HG02938 (cell line): ENCODE measurements around the gene GALNT17.
"Not testable (repeated sequence)": the region's sequence is repeated elsewhere in the genome, so short reads cannot be mapped to it uniquely, and the experiment has no call there.

Experiments used
- ATAC-seq: cut with Tn5 transposase; IDR thresholded peaks from one replicate; pipeline ENCODE4 v1.9.1; 2021; ENCODE audit warnings: mild to moderate bottlenecking, moderate library complexity; ENCODE audit not compliant: unreplicated experiment

The GALNT17 gene

GRCh38 chr7:71604818-71605414, 473.0 kb downstream of the GALNT17 start:
- no peak for ATAC-seq

GRCh38 chr7:71611986-71612385, 480.0 kb downstream of the GALNT17 start:
- no peak for ATAC-seq

- no peak for ATAC-seq
These were observed 481.0 kb downstream of the GALNT17 start for GRCh38 chr7:71612911-71613310.

GRCh38 chr7:71613313-71613712, 481.4 kb downstream of the GALNT17 start:
- no peak for ATAC-seq

DNA sequence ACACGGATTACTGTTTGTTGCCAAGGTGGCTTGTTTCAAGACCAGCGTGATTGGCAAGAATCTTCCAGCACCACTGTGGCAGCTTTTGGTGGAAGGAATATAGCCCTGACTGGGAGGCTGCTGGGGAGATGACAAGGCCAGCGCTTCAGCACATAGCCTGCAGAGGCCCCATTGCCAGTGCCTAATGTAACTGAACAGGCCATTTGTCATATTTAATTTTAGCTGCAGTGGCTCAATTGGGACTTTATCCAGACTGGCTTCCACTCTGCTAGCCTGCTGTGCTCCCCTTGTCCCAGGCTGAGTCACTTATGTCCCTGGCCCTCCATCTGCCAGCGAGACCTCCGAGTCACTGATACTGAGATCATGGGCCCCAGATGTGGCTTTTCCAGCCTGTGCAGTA, 483.1 kb downstream of the GALNT17 start:
- no peak for ATAC-seq

GRCh38 chr7:71616217-71616616, 484.3 kb downstream of the GALNT17 start:
- ATAC-seq, result no peak

DNA sequence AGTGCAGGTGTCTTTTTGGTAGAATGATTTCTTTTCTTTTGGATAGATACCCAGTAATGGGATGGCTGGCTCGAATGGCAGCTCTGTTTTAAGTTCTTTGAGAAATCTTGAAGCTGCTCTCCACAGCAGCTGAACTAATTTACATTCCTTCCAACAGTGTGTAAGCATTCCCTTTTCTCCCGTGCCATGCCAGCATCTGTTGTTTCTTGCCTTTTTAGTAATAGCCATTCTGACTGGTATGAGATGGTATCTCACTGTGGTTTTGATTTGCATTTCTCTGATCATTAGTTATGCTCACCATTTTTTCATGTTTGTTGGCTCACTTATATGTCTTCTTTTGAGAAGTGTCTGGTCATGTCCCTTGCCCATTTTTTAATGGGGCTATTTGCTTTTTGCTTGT, 486.3 kb downstream of the GALNT17 start:
- no peak for ATAC-seq

DNA sequence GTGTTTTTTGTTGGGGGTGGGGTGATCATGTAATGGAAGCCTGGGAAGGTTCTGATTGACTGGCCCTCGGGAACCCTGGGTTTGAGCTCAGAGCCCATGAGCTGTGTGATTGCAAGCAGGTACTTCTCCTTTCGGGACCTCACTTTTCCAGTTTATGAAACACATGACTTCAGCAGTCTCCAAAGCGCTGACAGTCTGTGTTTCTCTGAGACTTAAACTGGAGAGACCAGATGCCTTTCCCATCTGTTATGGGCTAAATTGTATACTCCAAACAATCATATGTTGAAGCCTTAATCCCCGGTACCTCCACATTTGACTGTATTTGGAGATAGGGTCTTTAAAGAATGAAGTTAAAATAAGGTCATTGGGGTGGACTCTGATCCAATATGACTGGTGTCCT, 493.6 kb downstream of the GALNT17 start:
- no peak for ATAC-seq

GRCh38 chr7:71626206-71626605, 494.3 kb downstream of the GALNT17 start:
- ATAC-seq, result no peak

DNA sequence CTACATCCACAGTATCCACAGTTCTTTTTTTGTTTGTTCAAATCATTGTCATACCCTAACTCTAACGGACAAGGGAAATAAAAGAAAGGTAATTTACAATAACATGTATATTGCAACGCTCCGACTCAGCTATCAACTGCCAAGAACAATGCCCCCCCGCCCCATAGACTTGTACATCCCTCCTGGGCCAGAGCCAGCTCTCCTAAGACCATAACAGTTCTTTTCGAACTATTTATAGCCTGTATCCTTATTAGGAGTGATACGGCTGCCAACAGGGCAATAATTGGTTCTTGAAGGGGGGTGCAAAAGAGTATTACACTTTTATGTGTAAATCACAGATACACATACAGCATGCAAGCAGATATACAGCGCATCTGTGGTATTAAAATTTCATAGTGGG, 495.7 kb downstream of the GALNT17 start:
- no peak for ATAC-seq

- ATAC-seq, result no peak
These were observed 498.6 kb downstream of the GALNT17 start for GRCh38 chr7:71630516-71630915.

GRCh38 chr7:71633551-71634008, 501.6 kb downstream of the GALNT17 start:
- ATAC-seq, result no peak

- not testable (repeated sequence) for ATAC-seq
These were observed 503.9 kb downstream of the GALNT17 start for GRCh38 chr7:71635849-71636248.

- no peak for ATAC-seq
These were observed 504.4 kb downstream of the GALNT17 start for GRCh38 chr7:71636329-71636728.

DNA sequence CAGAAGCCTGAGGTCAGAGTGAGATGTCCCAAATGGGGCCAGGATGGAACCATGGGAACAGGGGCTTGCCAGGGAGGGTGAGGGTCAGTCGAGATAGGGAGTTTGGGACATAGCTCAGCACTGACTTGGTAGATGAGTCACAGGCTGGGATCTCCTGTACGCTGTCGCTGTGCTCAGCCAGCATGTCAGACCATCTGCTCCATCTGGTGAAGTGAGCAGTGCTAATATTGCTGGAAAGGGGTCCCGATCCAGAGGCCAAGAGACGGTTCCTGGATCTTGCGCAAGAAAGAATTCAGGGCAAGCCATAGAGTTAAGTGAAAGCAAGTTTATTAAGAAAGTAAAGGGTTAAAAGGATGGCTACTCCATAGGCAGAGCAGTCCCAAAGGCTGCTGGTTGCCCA, 505.6 kb downstream of the GALNT17 start:
- no peak for ATAC-seq

DNA sequence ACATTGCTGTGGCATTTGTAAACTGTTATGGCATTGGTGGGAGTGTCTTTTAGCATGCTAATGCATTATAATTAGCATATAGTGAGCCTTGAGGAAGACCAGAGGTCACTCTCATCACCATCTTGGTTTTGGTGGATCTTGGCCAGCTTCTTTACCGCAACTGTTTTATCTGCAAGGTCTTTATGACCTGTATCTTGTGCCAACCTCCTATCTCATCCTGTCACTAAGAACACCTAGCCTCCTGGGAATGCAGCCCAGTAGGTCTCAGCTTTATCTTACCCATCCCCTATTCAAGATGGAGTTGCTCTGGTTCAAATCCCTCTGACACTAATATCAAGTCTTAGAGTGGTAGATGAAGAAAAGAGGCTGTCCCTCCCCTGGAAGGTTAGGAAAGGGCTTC, 506.2 kb downstream of the GALNT17 start:
- ATAC-seq, result no peak

DNA sequence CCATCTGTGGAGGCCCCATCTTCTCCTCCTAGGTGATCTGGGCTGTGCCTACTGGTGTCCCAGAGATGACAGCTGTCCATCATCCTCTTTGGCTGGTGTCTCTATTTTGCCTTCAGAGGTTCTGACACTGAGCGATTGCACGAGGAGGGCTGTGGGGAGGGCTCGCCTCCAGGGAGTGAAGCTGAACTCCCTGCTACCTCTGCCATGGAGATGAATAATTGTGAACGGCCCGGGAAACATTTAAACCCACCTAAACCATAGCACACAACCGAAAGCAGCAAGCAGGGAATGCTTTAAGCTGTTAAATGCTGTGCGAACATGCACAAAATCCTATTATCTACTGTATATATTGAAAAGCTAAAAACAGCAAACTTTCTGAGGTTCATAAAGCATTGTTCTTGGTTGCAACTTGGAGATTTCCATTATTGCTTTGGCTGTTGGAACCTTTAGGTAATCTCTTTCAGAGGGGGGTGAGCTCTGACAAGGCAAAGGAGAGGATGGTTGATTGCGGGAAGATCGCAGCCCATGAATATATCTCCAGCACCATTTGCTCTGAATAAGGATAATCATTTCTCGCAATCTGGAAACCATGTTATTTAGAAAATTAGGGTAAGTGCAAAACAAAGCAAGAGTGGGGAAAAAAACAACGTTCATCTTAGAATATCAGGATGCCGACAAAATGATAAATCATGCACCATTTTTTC, 507.6 kb downstream of the GALNT17 start:
- no peak for ATAC-seq

GRCh38 chr7:71643031-71643430, 511.1 kb downstream of the GALNT17 start:
- ATAC-seq, result not testable (repeated sequence)

DNA sequence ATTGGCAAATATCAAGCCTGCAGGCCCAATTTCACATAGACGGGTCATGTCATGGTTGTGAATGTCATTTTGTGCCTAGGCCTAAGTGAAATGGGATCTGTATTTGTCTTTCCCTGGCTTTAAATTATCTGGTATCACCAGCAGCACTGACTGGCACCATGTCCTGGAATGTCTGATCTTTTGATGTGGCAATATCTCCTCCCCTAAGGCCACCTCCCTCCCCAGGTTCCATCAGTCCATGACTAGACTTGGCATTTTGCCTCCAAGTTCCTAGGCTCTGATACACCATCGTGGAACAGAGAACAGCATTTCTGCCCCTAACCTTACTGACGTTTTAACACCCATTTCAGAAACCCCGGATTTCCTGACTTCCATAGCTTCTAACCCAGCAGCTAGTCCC, 513.9 kb downstream of the GALNT17 start:
- ATAC-seq, result no peak

DNA sequence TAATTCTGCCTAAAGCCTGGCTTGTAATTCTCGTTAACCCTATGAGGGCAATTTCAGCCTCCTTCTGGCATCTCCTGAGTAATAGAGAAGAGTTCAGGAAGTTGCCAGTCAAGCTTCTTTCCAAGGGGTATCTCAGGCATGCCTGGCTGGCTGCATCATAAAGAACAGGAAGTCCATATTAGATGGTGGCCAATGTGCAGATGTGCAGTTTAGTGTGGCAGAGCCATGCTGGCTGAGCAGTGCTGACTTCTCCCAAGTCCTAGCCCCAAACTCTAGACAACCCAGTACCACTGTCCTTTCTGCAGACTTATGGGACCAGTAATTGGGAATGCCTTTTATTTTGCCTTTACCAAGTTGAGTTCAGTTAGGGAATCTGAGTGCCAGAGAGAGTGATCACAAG, 517.9 kb downstream of the GALNT17 start:
- no peak for ATAC-seq

DNA sequence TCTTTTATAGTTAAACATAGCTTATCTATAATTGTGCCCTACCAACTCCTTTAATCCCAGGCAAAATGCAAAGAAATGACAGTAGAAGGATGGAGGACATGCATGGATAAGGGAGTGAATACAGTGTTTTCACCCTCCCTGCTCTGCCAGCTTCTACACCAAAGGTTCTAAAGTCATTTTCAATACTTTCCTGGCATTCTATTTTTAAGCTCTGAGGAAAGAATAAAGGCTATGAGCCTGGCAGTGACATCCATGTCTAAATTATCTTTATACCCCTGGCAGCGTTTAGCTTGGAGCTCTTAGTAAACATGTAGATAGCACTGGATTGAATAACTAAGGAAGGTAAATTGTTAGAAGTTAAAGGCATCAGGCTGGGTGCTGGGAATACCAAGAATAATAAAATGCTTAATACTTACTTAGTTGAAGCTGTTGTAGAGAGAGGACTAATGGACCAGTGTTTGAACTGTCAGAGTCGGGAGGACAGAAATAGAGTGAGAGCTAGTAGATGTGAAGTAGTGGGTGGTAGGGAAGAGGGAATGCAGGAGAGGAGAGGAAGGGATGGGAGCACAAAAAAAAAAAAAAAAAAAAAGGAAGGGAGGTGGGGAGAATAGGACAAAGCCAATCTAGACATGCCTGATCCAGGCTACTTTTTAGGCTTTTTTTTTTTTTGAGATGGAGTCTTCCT, 518.9 kb downstream of the GALNT17 start:
- no peak for ATAC-seq

DNA sequence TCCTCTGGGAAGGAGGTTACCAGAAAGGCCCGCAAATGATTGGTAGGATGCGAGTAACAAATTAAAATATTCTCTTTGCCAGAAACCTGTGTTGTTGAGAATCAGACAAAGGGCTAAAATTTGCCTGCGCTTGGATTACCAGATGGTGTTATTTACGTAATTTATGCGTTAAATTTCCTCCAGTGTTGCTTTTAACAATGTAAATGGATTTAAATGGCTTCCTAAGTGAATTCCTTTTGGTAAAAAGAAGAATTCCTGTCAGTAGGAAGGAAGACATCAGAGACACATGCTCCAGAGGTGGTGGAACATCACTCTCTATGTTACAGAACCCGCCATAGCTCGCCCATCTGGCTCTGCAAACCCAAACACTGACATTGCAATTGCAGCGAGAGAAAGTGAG, 520.6 kb downstream of the GALNT17 start:
- no peak for ATAC-seq
